Liver (tissue), 3 donors: ENCODE data around the gene RPS6KA2.

ENCODE experiments used
- CTCF ChIP-seq: fragments of 150-350 bp; IDR thresholded peaks from 2 replicates; pipeline ENCODE4 v1.5.1; 2017; ENCODE audit warnings: improper control_type of control experiment, low read depth, low read length; ENCODE audit not compliant: missing input control
- NR2F2 ChIP-seq: IDR thresholded peaks from 2 replicates; pipeline ENCODE4 v1.6.1; 2016; ENCODE audit warnings: antibody characterized with exemption
- RAD21 ChIP-seq, 2 donors: IDR thresholded peaks; 2 replicates each; pipeline ENCODE4 v1.6.1; 2016; ENCODE audit warnings: antibody characterized with exemption in 2 of 2, mild to moderate bottlenecking in 2 of 2
- RXRA ChIP-seq, 2 donors: IDR thresholded peaks; 2 replicates each; pipeline ENCODE4 v1.6.1; 2017 to 2018; ENCODE audit warnings: antibody characterized with exemption in 2 of 2, mild to moderate bottlenecking in 1 of 2
- donor health status: healthy.
- donor health status: healthy.

DNA sequence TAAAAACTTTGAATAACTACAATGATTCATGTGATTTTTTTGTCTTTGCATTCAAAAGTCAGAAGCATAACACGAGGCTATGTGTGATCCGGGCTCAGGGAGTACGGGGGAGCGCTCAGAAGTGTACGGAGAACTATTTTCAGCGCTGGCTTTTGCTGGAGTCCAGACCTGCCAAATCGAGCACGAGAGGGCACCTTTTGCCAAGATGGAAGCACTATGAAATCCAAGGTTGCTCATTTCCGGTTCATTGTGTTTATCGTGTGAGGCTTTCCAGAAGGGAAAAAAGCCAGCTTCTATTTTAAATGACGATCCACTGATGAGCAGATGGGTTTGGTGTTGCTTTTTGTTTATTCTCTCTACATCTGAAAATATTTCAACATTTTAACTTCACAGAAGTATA lies 51.8 kb downstream of the RPS6KA2 start:
- TF ChIP-seq NR2F2 (no peak), CTCF (no peak), RXRA (IDR thresholded peaks at IDR 0.05) (no peak), RAD21 (IDR thresholded peaks at IDR 0.05) (no peak)
